Left renal cortex interstitium (tissue), 4 donors: ENCODE data around the gene SF3A2. TPM values are rescaled to one million over a fixed set of nuclear protein-coding genes. Genes with fewer than 3 reads are reported as not detected.

Source experiments
- DNase-seq, 4 donors: peaks; one replicate each; pipeline ENCODE4 v3.0.0-alpha.2; 2013; ENCODE audit warnings: low read depth in 4 of 4, low spot score in 2 of 4, missing footprints in 1 of 4
- polyA plus RNA-seq, 4 donors: library from polyadenylated mRNA; unstranded; fragments of 120-200 nt; gene quantifications; one replicate each; pipeline ENCODE4 v1.2.1, GENCODE V29; 2013; ENCODE audit not compliant: insufficient read length in 4 of 4

Gene SF3A2
- polyA plus RNA-seq, 4 donors: 55.3 to 92.4 (median 84.6) TPM

DNA sequence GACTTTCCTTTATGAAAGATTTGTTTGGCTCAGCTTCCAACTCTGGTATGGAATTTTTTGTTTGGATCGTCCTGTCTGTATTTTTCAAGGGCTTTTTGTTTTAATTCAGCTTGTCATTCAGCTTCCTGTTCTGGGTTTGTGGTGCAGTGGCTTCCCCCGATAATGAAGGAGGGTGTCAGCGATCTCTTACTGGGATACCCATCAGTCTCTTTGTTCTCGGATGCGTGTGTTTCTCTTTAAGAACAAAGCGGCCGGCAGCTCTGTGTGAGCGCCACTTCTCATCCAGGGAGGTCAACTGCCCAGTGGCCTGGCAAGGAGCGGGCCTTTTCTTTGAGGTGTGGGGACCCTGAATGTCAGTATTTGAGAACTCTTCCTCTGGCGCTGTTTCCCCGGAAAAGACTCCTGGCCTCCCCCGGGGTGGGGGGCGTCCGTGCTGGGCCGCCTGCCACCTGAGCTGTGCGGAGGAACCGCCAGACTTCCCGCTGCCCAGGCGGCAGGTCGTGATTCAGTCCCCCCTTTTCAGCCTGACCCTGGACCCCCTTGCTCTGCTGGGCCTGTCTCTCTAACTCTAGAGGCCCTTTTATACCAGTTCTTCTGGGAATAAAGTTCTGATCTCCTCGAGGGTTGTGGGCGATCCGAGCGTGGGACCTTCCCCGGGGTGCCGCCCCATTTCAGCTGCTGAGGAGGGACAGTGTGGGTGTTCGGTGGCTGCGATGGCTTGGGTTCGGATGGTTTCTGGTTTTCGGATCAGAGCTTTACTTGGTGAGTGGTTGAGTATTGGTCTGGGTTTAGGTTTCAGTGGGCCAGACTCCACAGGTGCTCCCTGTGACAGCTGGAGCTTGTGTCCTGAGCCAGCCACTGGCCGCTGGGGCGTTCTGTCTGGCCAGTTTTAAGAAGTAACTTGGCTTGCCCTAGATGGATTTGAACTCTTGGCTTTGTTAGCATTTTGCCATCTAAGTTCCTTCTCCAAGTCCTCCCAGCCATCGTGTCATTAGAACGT lies 3.4 kb downstream of the SF3A2 start:
- DNase-seq: no peak

- DNase-seq: no peak
These were observed 4.5 kb downstream of the SF3A2 start for GRCh38 chr19:2240881-2241760.

DNA sequence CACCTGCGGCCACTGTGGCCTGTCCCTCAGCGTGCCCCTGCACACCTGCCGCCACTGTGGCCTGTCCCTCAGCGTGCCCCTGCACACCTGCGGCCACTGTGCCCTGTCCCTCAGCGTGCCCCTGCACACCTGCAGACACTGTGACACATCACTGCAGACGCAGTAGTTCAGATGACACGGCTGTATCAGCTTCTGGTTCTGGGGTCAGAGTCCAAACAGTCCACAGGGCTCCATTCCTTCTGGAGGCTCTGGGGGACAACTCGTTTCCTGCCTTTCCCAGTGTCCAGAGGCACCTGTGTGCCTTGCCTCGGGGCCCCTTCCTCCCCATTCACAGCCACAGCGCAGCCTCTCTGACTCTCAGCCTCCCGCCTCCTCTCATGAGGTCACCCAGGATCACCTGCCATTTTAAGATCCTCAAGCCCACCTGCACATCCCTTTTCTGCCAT lies 5.5 kb downstream of the SF3A2 start:
- DNase-seq: no peak

DNA sequence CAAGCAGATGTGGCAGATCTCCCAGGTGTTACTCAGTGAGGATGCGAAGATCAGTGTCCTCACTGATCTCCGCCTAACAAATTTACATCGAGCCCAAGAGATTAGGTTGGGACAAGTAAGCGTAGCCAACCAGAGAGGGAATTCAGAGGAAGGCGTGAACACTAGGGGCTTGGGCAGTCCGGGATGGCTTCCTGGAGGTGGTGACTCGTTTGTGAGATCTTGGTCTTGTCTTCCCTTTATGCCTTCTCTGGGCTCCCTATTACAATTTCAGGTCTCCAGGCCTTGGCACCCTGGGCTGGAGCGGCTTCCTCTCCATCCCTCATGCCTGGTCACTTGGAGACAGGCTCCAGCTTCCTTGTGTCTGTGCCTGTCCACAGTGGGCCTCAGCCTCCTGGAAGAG lies 6.2 kb downstream of the SF3A2 start:
- no peak for DNase-seq

GRCh38 chr19:2243274-2244124 lies 6.9 kb downstream of the SF3A2 start:
- DNase-seq: no peak

GRCh38 chr19:2244125-2244411 lies 7.4 kb downstream of the SF3A2 start:
- DNase-seq: no peak

GRCh38 chr19:2244486-2244885 lies 7.9 kb downstream of the SF3A2 start:
- no peak for DNase-seq

DNA sequence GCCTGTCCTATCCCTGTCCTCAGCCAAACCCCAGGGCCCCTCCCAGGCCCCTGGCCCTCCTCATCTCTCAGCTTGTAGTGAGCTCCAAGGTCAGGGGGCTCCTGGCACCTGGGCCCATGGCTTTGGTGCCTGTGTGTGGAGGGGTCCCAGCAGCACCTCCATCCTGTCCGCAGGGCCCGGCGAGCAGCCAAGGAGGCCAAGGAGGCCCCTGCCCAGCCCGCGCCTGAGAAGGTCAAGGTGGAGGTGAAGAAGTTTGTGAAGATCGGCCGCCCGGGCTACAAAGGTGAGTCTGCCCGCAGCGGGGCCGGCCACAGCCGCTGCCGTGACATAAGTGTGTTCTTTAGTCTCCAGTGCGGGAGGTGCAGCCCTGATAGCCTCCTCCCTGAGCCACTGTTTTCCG lies 8.6 kb downstream of the SF3A2 start:
- no peak for DNase-seq

DNA sequence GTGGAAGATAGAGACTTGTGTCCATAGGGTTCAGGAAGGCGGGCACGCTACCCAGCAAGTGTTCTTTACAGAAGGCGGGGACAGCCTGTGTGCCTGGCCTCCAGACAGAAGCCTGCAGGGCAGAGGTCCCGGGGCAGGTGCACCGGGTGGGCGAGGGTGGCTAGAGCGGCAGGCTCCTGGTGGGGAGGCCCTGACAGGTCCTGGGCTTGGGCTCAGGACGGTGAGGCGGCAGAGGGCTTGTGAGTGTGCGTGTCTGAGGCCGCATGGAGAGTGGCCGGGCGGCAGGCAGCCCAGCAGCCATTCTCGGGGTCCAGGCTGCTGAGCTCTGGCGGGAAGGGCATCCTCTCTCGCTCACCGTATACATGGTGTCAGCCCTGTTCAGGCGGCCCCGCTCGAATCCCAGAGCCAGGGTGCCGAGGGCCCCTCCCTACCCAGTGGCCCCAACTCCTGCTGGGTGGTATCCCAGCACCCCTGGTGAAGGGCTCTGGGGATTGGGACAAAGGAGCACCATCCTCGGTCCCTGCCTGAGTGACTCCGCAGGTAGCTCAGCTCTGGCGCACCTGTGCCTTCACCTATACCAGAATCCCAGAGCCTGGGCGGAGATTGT lies 9.5 kb downstream of the SF3A2 start:
- no peak for DNase-seq

- DNase-seq: no peak
These were observed 10.3 kb downstream of the SF3A2 start for GRCh38 chr19:2246801-2247361.

- no peak for DNase-seq
These were observed 10.9 kb downstream of the SF3A2 start for GRCh38 chr19:2247433-2248101.

GRCh38 chr19:2248136-2249009 lies 11.7 kb downstream of the SF3A2 start:
- DNase-seq: no peak

GRCh38 chr19:2249010-2249866 lies 12.6 kb downstream of the SF3A2 start, which contains the start of gene AMH:
AMH (plus strand) TSS chr19:2249323; CDS start chr19:2249333, 10 bp downstream.
- DNase-seq: no peak

DNA sequence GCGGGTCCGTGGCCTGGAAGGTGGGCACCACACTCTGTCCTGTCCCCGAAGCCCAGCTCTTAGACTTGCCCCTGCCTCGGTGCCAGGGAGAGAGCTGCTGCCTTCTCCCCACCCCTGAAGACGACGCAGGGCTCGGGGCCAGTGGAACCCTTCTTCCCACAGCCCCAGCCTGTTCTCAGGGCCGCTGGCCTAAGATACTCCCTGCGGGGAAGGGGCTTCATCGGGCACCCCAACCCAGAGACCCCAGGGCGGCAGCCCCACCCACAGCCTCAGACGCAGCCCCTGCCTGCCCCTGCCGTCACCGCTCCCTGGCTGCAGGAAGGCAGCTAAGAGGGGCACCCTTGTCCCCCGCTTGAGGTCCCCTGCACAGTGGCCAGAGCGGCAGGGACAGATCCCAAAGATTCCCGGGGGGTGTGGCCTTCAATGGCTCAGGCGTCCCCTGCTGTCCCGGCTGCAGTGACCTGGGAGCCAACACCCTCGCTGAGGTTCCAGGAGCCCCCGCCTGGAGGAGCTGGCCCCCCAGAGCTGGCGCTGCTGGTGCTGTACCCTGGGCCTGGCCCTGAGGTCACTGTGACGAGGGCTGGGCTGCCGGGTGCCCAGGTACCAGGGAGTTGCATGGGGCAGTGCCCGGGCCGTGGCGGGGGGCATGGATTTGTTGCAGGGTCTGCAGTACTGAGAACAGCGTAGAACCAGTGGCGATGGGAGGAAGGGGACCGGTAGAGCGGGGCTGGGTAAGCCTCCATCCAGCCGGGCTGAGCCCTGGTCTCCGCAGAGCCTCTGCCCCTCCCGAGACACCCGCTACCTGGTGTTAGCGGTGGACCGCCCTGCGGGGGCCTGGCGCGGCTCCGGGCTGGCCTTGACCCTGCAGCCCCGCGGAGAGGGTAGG lies 13.5 kb downstream of the SF3A2 start:
- no peak for DNase-seq

DNA sequence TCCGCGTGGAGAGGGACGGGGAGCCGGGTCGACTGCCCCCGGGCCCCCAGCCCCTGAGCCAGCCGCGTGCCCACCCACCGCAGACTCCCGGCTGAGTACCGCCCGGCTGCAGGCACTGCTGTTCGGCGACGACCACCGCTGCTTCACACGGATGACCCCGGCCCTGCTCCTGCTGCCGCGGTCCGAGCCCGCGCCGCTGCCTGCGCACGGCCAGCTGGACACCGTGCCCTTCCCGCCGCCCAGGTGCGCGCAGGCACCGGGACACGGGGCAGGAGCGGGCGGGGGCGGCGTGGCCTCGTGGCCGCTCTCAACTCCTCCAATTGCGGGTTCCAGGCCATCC lies 14.1 kb downstream of the SF3A2 start:
- no peak for DNase-seq
